ENCODE measurements around the gene MYBBP1A. TPM values are rescaled to one million over a fixed set of nuclear protein-coding genes. Genes with fewer than 3 reads are reported as not detected.

Gene MYBBP1A
- polyA plus RNA-seq, 3 donors: 29.9 to 32.4 (median 31.5) TPM

- DNase-seq (ENCODE audit: low read depth in 3 of 3, low spot score in 2 of 3): no peak
Observed at GRCh38 chr17:4506892-4507291, 48.3 kb downstream of the MYBBP1A start.

GRCh38 chr17:4506175-4506813 is 48.9 kb downstream of the MYBBP1A start:
- DNase-seq (ENCODE audit: low read depth in 3 of 3, low spot score in 2 of 3): no peak

DNA sequence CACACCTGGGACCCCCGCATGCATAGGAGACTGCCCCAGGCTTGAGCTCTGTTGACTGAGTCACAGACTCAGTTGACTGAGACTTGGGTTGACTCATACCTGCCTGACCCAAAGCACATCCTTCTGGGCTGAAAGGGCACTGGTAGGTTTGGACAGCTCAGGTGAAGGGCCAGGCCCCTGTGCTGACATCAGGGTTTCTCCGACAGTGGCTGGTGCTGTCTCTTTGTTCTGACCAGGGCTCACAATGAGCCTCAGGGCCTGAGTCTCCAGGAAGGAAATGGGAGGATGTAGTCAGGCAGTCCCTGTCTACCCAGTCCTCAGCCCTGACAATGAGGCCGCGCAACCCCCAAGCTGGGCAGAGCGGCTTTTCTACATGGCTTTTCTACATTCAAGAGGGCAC is 50.0 kb downstream of the MYBBP1A start:
- no peak for DNase-seq (ENCODE audit: low read depth in 3 of 3, low spot score in 2 of 3)

GRCh38 chr17:4504188-4504587 is 51.0 kb downstream of the MYBBP1A start:
- no peak for DNase-seq (ENCODE audit: low read depth in 3 of 3, low spot score in 2 of 3)

GRCh38 chr17:4503283-4504025 is 51.7 kb downstream of the MYBBP1A start:
- no peak for DNase-seq (ENCODE audit: low read depth in 3 of 3, low spot score in 2 of 3)

DNA sequence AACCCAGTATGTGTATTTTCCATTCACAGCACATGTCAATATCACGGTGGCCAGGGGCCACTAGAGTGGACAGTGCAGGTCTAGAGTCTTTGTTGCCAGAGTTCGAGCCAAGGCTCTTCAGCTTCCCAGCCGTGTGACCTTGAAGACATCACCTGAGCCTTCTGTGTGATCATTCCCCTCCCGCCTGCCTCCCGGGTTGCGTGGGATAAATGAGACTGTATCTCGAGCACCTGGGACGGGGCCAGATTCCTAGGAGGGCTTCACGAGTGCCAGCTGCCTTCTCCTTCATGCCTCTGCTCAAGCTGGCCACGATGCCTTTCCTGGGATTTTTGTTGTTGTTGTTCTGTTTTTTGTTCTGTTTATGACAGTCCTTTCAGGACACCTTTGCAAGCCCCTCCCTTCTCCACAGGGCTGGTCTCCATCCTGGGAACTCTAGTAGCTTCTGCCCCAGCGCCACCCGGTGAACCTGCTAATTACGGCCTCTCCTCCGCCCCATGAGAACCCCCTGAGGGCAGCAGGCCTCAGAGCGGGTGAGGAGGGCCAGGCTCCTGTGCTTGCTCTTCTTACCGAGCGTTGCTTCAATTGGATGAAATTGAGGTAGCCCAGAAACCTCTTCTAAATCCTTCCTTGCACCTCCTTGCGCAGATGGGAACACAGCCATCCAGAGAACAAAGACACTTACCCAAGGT is 52.6 kb downstream of the MYBBP1A start:
- no peak for DNase-seq (ENCODE audit: low read depth in 3 of 3, low spot score in 2 of 3)

DNA sequence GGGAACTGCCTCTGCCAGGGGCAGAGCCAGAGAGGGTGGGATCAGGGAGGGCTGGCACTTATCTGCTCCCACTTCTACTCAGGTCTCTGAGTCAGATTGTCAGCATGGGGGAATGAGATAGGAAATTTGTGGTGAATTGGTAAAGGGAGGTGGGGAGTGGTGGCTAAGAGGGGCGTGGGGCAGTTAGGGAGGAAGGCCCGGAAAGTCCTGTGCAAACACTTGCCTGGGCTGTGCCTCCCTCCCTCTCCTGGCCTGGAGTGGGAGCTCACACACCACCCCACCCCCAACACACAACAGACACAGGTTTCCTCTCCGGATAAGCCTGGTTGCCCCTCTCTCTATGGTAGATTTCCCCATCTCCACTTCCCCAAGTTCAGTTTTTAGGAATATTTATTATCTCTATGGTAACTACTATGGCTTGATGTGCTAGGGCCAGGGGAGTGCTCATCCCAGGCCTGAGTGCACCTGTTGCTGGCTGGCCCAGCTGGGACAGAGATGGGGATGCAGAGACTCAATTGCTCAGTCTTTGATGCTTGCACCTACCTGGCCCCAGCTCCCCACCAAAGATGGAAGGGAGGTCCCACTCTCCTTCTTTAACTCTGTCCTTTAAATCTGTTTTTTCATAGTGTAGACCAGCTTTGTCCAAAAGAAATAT is 53.8 kb downstream of the MYBBP1A start:
- DNase-seq (ENCODE audit: low read depth in 3 of 3, low spot score in 2 of 3): no peak

- no peak for DNase-seq (ENCODE audit: low read depth in 3 of 3, low spot score in 2 of 3)
Observed at GRCh38 chr17:4500191-4500571, 55.0 kb downstream of the MYBBP1A start.

DNA sequence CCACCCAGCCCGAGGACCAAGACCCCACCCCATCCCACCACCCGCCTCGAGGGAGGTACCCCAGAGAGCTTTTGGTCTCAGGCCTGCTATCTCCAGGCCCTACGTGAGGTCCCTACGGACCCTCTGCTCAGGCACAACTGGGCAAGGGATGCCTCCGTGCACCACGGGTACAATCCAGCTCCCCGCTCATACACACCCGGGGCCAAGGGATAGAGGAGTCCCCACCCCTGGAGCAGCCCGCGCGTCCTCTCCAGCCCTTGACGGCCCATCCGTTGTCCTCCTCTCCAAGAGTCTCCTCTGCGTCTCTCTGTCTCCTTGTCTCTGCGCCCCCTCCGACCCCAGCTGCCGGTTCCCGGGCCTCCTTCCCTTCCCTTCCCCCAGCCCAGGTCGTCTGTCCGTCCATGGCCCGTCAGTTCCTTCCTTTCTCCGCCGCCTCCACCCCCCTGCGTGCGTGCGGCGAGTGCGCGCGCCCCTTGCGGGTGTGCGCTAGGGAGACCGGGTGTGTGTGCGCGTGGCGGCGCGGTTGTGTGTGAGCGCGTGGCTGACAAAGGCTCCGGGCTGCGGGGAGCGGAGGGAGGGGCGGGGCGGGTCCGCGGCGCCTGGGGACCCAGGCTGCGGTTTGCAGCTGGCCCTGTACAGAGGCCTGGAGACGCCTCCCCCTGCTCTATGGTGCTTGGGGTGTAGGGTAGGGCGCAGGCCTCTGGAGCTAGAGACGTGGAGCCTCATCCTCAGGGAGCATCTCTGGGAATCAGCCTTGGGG is 55.6 kb downstream of the MYBBP1A start:
- DNase-seq (ENCODE audit: low read depth in 3 of 3, low spot score in 2 of 3): no peak

DNA sequence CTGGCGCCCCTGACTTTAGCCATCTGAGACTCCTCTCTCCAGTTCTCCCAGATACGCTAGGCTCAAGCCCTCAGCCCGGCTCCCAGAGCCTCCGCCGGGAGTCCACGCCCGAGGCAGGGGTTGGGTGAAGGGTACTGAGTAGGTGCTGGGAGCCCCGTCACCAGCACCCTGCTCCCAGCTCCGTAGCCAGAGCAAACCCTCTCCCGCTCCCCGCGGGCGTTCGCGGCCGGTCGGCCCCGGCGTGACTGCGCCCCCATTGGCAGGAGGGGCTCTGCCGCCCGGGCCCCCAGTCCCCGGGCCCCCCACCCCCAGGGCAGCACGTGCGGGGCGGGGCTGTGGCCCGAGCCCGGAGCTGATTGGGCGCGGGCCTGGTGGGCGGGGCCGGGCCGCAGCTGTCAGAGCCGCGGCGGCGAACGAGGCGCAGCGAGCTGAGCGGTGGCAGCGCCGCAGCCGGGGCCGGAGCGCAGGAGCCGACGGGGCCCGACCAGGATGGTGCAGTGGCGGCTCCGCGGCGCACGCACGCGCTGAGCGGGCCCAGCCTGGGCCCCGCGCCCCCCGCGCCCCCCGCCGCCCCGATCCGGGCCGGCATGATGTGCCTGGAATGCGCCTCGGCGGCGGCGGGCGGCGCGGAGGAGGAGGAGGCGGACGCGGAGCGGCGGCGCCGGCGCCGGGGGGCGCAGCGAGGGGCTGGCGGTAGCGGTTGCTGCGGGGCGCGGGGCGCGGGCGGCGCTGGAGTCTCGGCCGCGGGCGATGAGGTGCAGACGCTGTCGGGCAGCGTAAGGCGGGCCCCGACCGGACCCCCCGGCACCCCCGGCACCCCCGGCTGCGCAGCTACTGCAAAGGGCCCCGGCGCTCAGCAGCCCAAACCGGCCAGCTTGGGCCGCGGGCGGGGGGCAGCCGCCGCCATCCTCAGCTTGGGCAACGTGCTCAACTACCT is 56.5 kb downstream of the MYBBP1A start, which contains the start of gene SPNS2:
Gene SPNS2, plus strand, starts transcription at position 421 of the 937 bp plus-strand sequence. Its CDS starts 167 bp downstream, at position 588.
- DNase-seq (ENCODE audit: low read depth in 3 of 3, low spot score in 2 of 3): no peak

DNA sequence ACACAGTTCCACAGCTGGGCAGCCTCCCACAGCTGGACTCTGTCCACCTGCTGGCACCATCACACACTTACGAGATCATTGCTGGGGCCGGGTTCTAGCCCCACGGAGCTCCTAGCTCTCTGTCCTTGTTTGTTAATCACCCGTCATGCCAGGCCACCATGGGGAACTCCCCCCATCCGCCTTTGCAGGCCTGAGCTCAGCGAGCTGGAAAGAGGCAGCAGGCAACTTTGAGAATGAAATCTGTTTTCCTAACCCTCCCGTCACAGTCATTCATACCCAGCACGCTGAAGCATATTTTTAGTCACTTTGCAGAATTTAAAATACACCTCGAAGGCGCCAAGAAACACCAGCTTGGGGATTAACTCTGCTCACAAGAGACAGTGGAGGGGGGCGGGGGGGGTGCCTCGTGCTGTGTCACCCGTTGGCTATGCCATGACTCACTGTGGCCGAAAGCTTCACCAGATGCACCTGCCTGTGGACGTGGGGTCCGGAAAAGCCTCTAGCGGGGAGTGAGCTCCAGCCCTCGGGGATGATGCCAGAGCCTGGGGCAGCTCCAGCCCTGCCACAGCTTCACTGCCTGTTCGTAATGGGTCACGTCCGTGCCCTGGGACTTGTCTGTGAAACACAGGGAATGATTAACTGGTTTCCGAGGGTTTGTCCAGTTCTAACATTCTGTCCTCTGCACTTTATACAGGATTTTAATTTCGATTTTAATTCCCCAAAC is 57.9 kb downstream of the MYBBP1A start:
- no peak for DNase-seq (ENCODE audit: low read depth in 3 of 3, low spot score in 2 of 3)

DNA sequence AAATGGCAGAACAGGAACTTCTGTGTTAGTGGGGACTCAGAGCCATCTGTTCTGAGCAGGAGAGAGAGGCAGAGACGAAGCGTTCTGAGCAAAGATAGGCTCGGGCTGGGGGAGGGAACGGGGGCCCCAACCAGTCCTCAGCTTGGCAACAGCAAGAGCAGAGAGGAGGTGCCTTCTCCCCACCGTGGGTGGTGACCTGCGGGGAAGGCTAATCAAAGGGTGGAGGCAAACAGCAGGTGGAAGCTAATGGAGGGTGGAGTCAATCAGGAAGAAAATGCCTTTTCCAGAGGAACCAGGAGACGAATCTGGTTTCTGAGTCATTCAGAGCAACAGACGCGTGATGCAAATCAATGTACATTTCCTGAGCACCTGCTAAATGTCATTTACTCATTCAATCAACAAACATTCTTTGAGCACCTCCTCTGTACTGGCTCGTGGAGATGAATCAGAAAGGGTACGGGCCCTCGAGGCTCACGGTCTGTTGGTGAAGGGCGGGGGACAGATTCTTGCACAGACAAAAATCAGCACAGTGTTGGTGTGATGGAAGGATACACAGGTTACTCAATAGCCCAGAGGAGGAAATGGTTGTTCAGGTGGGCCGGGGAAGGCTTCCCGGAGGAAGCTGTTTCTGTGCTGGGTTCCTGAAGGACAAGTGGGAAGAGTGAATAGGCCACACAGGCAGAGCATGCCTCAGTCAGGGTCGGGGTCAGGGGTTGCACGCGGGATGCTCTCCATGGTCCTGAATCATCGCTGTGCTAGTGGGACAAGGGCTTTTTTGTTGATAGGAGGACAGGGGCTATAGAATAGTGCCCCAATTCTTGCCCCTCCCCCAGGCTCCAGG is 62.2 kb downstream of the MYBBP1A start:
- DNase-seq (ENCODE audit: low read depth in 3 of 3, low spot score in 2 of 3): peak in 1 of 3 donors; percentile 76

DNA sequence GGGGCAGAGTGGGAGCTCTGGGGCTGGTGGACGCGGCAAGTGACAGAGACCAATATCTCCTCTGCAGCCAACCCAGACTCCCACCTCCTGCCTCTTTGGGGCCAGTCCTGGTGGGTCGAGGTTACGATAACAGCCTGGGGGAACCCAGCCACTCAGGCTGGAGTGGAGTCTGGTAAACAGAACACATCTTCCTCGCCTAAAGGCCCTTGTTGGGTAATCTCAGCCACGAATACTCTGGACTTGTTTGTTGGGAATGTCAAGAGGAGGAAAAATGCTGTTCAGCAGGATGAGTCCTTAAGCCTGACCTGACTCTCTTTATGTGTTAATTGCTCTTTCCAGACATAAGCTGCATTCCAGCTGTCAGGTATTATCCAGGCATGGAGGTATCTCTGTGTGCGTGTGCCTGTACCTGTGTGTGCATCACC is 64.5 kb downstream of the MYBBP1A start:
- DNase-seq (ENCODE audit: low read depth in 3 of 3, low spot score in 2 of 3): no peak

DNA sequence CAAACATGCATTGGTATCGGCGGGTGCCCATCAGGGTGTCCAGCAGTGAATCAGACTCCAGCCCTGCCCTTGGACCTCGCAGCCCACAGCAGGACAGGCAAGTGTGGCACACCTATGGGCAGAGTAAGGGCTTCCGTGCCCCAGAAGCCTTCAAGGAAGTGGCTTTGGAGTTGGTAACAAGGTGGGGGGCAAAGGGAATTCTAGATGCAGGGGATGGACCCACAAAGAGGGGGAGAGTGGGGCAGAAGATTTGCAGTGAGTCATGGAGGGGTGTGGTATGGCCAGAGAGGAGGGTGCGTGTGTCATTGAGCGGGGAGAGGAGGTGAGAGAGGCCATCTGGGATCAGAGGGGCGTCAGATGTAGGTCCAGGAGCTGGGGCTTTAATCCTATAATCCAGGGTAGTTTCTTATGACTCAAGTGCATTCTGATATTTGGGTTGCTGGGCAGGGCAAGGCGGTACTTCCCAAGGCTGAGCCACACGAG is 65.0 kb downstream of the MYBBP1A start:
- DNase-seq (ENCODE audit: low read depth in 3 of 3, low spot score in 2 of 3): no peak

DNA sequence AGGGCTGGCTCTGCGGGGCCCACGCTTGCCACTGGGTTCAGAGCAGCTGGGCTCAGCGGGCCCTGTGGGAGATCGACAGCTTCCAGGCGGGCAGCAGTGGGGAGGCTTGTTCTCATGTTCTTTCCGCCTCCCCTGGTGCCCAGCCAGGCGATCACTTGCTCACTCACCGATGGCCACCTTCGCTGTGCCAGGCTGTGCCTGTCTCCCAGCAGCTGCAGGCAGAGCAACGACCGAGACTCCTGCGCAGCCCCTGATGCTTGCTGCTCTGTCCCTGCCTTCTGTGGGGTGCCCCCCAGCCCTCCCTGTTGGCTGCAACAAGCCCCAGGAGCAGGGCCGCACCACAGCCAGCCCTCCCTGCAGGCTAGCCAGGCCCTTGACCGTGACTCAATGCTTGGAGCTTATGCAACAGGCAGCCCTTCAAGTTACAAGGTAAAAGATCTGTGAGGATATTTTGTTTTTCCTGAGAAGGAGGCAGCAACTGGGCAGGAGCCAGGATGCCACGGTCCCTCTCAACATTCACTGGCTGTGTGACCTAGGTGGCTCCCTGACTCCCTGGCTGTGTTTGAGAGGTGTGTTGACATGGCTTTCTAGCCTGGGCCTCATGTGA is 66.1 kb downstream of the MYBBP1A start:
- DNase-seq (ENCODE audit: low read depth in 3 of 3, low spot score in 2 of 3): no peak
